Caco-2 (cell line): ENCODE measurements around the gene PHLPP1. TPM values are rescaled to one million over a fixed set of nuclear protein-coding genes. Genes with fewer than 3 reads are reported as not detected.

Source experiments
- BruUV-seq: library from RNA; stranded (reverse); fragments of 400-500 nt; replicated peaks from 2 replicates; lab custom pipeline; 2021; lab: Mats Ljungman, UMichigan
- CTCF ChIA-PET: fragments of 300-600 bp; sonication (Branson Sonifier 250); formaldehyde crosslinking; loops from one replicate; lab custom pipeline; 2022; ENCODE audit warnings: antibody characterized with exemption; lab: Charles Lee
- POLR2A ChIA-PET: fragments of 300-600 bp; sonication (Branson Sonifier 250); formaldehyde crosslinking; loops from one replicate; lab custom pipeline; 2022; ENCODE audit warnings: antibody characterized with exemption; lab: Charles Lee
- DNase-seq, 2 experiments: peaks; one replicate each; pipeline versions ENCODE4 v3.0.0 to v3.0.0-alpha.2; 2020 to 2022
- H3K27me3 ChIP-seq: replicated peaks from 2 replicates; pipeline ENCODE4 v1.6.0; 2011; ENCODE audit warnings: low read length; ENCODE audit not compliant: control insufficient read depth, insufficient read depth
- H3K36me3 ChIP-seq: 2 replicates; pipeline ENCODE4 v1.5.1; 2011; ENCODE audit warnings: low read length; ENCODE audit not compliant: control insufficient read depth, insufficient read depth
- H3K4me1 ChIP-seq: fragments of 250-450 bp; sonication (Bioruptor Pico); 2 replicates; pipeline ENCODE4 v1.5.1; 2020; ENCODE audit warnings: mild to moderate bottlenecking
- H3K4me3 ChIP-seq: 2 replicates; pipeline ENCODE4 v1.5.1; 2011; ENCODE audit warnings: low read depth, mild to moderate bottlenecking, control low read depth, low read length
- H3K9me3 ChIP-seq: fragments of 250-450 bp; sonication (Bioruptor Pico); 2 replicates; pipeline ENCODE4 v1.5.1; 2020; ENCODE audit warnings: mild to moderate bottlenecking, moderate library complexity
- H3K27ac Mint-ChIP-seq: one replicate; pipeline ENCODE4 v1.8.0; 2022; ENCODE audit warnings: mixed read lengths; ENCODE audit not compliant: unreplicated experiment
- H3K27me3 Mint-ChIP-seq: one replicate; pipeline ENCODE4 v1.8.0; 2022; ENCODE audit warnings: mixed read lengths; ENCODE audit not compliant: insufficient read depth, unreplicated experiment
- H3K36me3 Mint-ChIP-seq: one replicate; pipeline ENCODE4 v1.8.0; 2022; ENCODE audit warnings: mild to moderate bottlenecking, mixed read lengths; ENCODE audit not compliant: insufficient read depth, unreplicated experiment
- H3K4me1 Mint-ChIP-seq: one replicate; pipeline ENCODE4 v1.8.0; 2022; ENCODE audit warnings: low read depth, mixed read lengths; ENCODE audit not compliant: unreplicated experiment
- H3K4me3 Mint-ChIP-seq: one replicate; pipeline ENCODE4 v1.8.0; 2022; ENCODE audit warnings: mild to moderate bottlenecking, moderate library complexity, mixed read lengths; ENCODE audit not compliant: unreplicated experiment
- H3K9me3 Mint-ChIP-seq: one replicate; pipeline ENCODE4 v1.8.0; 2022; ENCODE audit warnings: mixed read lengths; ENCODE audit not compliant: unreplicated experiment
- CTCF ChIP-seq, 2 experiments: fragments of 200-600 bp in 1 of 2; IDR thresholded peaks; 1 replicate in 1 of 2; 2 replicates in 1 of 2; pipeline versions ENCODE4 v1.5.1 to v1.8.0; 2011 to 2022; ENCODE audit warnings: antibody characterized with exemption in 1 of 2, control low read depth in 1 of 2, inconsistent platforms in 1 of 2, low read depth in 1 of 2, low read length in 1 of 2, mild to moderate bottlenecking in 1 of 2, moderate library complexity in 1 of 2; ENCODE audit not compliant: insufficient read depth in 1 of 2, severe bottlenecking in 1 of 2, unreplicated experiment in 1 of 2
- intact Hi-C: fragments of 100-400 bp; cut with micrococcal nuclease; formaldehyde crosslinking; loops from one replicate; pipeline ENCODE4 v1.10.0; 2022; ENCODE audit not compliant: unreplicated experiment
- total RNA-seq: library from RNA; stranded (reverse); gene quantifications from 2 replicates; pipeline ENCODE4 v1.2.3, GENCODE V29; 2022

PHLPP1 gene
- total RNA-seq, 1 experiment from 2014 or later, result 20.1 TPM

- ChIA-PET CTCF (no interaction called here), POLR2A (no interaction called here)
- Histone ChIP-seq H3K36me3 (no peaks in the 10 kb centered on the region; the same call in 1 of the 2 replicates), H3K4me1 (no peaks in the 10 kb centered on the region), H3K27me3 (no peaks in the 10 kb centered on the region), H3K9me3 (no peaks in the 10 kb centered on the region), H3K4me3 (no peak overlapping the region)
- peaks cover 5% of the 10 kb centered on the region for H3K36me3 Mint-ChIP-seq
- no TSS peak for BruUV-seq
- TF ChIP-seq CTCF (IDR thresholded peaks at IDR 0.05; ENCODE audit: insufficient read depth in 1 of 2, low read depth in 1 of 2, low read length in 1 of 2, severe bottlenecking in 1 of 2, unreplicated experiment in 1 of 2), result no peak
- no peaks in the 10 kb centered on the region for H3K9me3 Mint-ChIP-seq
- H3K27me3 Mint-ChIP-seq, result no peaks in the 10 kb centered on the region
- no peak for DNase-seq
- no peak overlapping the region for H3K4me3 Mint-ChIP-seq
- H3K4me1 Mint-ChIP-seq, result no peaks in the 10 kb centered on the region
- H3K27ac Mint-ChIP-seq, result no peak overlapping the region
- intact Hi-C loops, result no loop called here
Observed at GRCh38 chr18:62848946-62849345, 133.6 kb downstream of the PHLPP1 start.

- H3K27ac Mint-ChIP-seq, result no peak overlapping the region
Observed at GRCh38 chr18:62850619-62851306, 135.4 kb downstream of the PHLPP1 start.

GRCh38 chr18:62852851-62853250 lies 137.5 kb downstream of the PHLPP1 start:
- TF ChIP-seq CTCF (IDR thresholded peaks at IDR 0.05; ENCODE audit: insufficient read depth in 1 of 2, low read depth in 1 of 2, low read length in 1 of 2, severe bottlenecking in 1 of 2, unreplicated experiment in 1 of 2), result no peak
- no peak overlapping the region for H3K4me3 Mint-ChIP-seq
- no peaks in the 10 kb centered on the region for H3K9me3 Mint-ChIP-seq
- Histone ChIP-seq H3K27me3 (no peaks in the 10 kb centered on the region), H3K36me3 (no peaks in the 10 kb centered on the region; the same call in 1 of the 2 replicates), H3K9me3 (no peaks in the 10 kb centered on the region), H3K4me3 (no peak overlapping the region), H3K4me1 (no peaks in the 10 kb centered on the region)
- no TSS peak for BruUV-seq
- H3K27me3 Mint-ChIP-seq, result no peaks in the 10 kb centered on the region
- no peak overlapping the region for H3K27ac Mint-ChIP-seq
- H3K36me3 Mint-ChIP-seq, result peaks cover 2% of the 10 kb centered on the region
- ChIA-PET CTCF (no interaction called here), POLR2A (no interaction called here)
- H3K4me1 Mint-ChIP-seq, result no peaks in the 10 kb centered on the region
- intact Hi-C loops, result no loop called here
- DNase-seq, result no peak

More at GRCh38 chr18:62850619-62851306, 135.4 kb downstream of the PHLPP1 start:
- Histone ChIP-seq H3K9me3 (no peaks in the 10 kb centered on the region), H3K27me3 (no peaks in the 10 kb centered on the region), H3K4me3 (no peak overlapping the region), H3K4me1 (no peaks in the 10 kb centered on the region), H3K36me3 (no peaks in the 10 kb centered on the region; the same call in 1 of the 2 replicates)
- DNase-seq, result no peak
- BruUV-seq, result no TSS peak
- Mint-ChIP-seq H3K4me3 (no peak overlapping the region), H3K9me3 (no peaks in the 10 kb centered on the region), H3K27me3 (no peaks in the 10 kb centered on the region), H3K4me1 (no peaks in the 10 kb centered on the region), H3K36me3 (peaks cover 5% of the 10 kb centered on the region)
- POLR2A ChIA-PET, result no interaction called here
- no peak for TF ChIP-seq CTCF (IDR thresholded peaks at IDR 0.05; ENCODE audit: insufficient read depth in 1 of 2, low read depth in 1 of 2, low read length in 1 of 2, severe bottlenecking in 1 of 2, unreplicated experiment in 1 of 2)
- CTCF ChIA-PET, result no interaction called here
- intact Hi-C loops, result no loop called here
